Endothelial cell (in vitro differentiated cells): ENCODE data around the gene PRKCH. TPM values are rescaled to one million over a fixed set of nuclear protein-coding genes. Genes with fewer than 3 reads are reported as not detected.

ENCODE experiments used
- DNase-seq: peaks from one replicate; pipeline ENCODE4 v3.0.0; 2021; ENCODE audit warnings: low spot score
- H3K27ac Mint-ChIP-seq: one replicate; pipeline ENCODE4 v1.8.0; 2021; ENCODE audit warnings: mixed read lengths, inconsistent platforms; ENCODE audit not compliant: unreplicated experiment
- H3K27me3 Mint-ChIP-seq: one replicate; pipeline ENCODE4 v1.8.0; 2021; ENCODE audit warnings: mild to moderate bottlenecking, moderate library complexity, mixed read lengths, inconsistent platforms; ENCODE audit not compliant: unreplicated experiment
- H3K36me3 Mint-ChIP-seq: one replicate; pipeline ENCODE4 v1.8.0; 2021; ENCODE audit warnings: mild to moderate bottlenecking, low read depth, mixed read lengths, inconsistent platforms; ENCODE audit not compliant: unreplicated experiment
- H3K4me1 Mint-ChIP-seq: one replicate; pipeline ENCODE4 v1.8.0; 2021; ENCODE audit warnings: mild to moderate bottlenecking, mixed read lengths, inconsistent platforms; ENCODE audit not compliant: unreplicated experiment
- H3K4me3 Mint-ChIP-seq: one replicate; pipeline ENCODE4 v1.8.0; 2021; ENCODE audit warnings: mild to moderate bottlenecking, mixed read lengths, inconsistent platforms; ENCODE audit not compliant: unreplicated experiment
- H3K9me3 Mint-ChIP-seq: one replicate; pipeline ENCODE4 v1.8.0; 2021; ENCODE audit warnings: mixed read lengths, inconsistent platforms; ENCODE audit not compliant: unreplicated experiment
- CTCF ChIP-seq: fragments of 200-600 bp; sonication (generic); IDR thresholded peaks from one replicate; pipeline ENCODE4 v1.5.0; 2021; ENCODE audit warnings: antibody characterized with exemption; ENCODE audit not compliant: unreplicated experiment
- total RNA-seq: library from RNA; stranded (reverse); fragmentation: NEBNext Ultra II Directional; extraction: Animal tissue kit (Norgen Biotek cat#: 25700); gene quantifications from one replicate; pipeline ENCODE4 v1.2.1, GENCODE V29; 2021; ENCODE audit not compliant: unreplicated experiment

PRKCH gene
- total RNA-seq, 1 donor from 2014 or later: 42.5 TPM

GRCh38 chr14:61562321-61563161 is 241.2 kb downstream of the PRKCH start:
- Mint-ChIP-seq H3K4me3 (peak overlapping the region; percentile 57), H3K4me1 (peaks cover 45% of the 10 kb centered on the region), H3K36me3 (no peaks in the 10 kb centered on the region), H3K27ac (peak overlapping the region; percentile 93), H3K27me3 (peaks cover 6% of the 10 kb centered on the region), H3K9me3 (no peaks in the 10 kb centered on the region)
- no peak for TF ChIP-seq CTCF
- DNase-seq: no peak

- Mint-ChIP-seq H3K9me3 (no peaks in the 10 kb centered on the region), H3K27ac (no peak overlapping the region), H3K27me3 (peaks cover 9% of the 10 kb centered on the region), H3K4me1 (peaks cover 49% of the 10 kb centered on the region), H3K36me3 (no peaks in the 10 kb centered on the region), H3K4me3 (no peak overlapping the region)
- DNase-seq: no peak
- no peak for TF ChIP-seq CTCF
Measured at GRCh38 chr14:61563162-61563511, 241.8 kb downstream of the PRKCH start.

- peaks cover 55% of the 10 kb centered on the region for H3K4me1 Mint-ChIP-seq
- DNase-seq: no peak
- no peaks in the 10 kb centered on the region for H3K9me3 Mint-ChIP-seq
- no peak for TF ChIP-seq CTCF
- peaks cover 1% of the 10 kb centered on the region for H3K36me3 Mint-ChIP-seq
- H3K27ac Mint-ChIP-seq: peak overlapping the region; percentile 16
- no peak overlapping the region for H3K4me3 Mint-ChIP-seq
- H3K27me3 Mint-ChIP-seq: peaks cover 12% of the 10 kb centered on the region
Measured at GRCh38 chr14:61563880-61564617, 242.7 kb downstream of the PRKCH start.

- TF ChIP-seq CTCF: no peak
- no peak for DNase-seq
- Mint-ChIP-seq H3K27ac (no peak overlapping the region), H3K9me3 (no peaks in the 10 kb centered on the region), H3K27me3 (peaks cover 12% of the 10 kb centered on the region), H3K4me1 (peaks cover 61% of the 10 kb centered on the region), H3K36me3 (peaks cover 5% of the 10 kb centered on the region), H3K4me3 (no peak overlapping the region)
Measured at GRCh38 chr14:61564618-61565091, 243.3 kb downstream of the PRKCH start.

GRCh38 chr14:61565181-61565580 is 243.8 kb downstream of the PRKCH start:
- H3K9me3 Mint-ChIP-seq: no peaks in the 10 kb centered on the region
- DNase-seq: no peak
- H3K27me3 Mint-ChIP-seq: peaks cover 12% of the 10 kb centered on the region
- H3K4me1 Mint-ChIP-seq: peaks cover 64% of the 10 kb centered on the region
- TF ChIP-seq CTCF: no peak
- H3K27ac Mint-ChIP-seq: no peak overlapping the region
- H3K4me3 Mint-ChIP-seq: no peak overlapping the region
- H3K36me3 Mint-ChIP-seq: peaks cover 5% of the 10 kb centered on the region
